ENCODE data around the gene RSPH1. TPM values are rescaled to one million over a fixed set of nuclear protein-coding genes. Genes with fewer than 3 reads are reported as not detected.

Gene RSPH1
- total RNA-seq, 1 donor, result not detected

GRCh38 chr21:42513985-42514882 is 18.2 kb upstream of the RSPH1 start:
- H3K4me3 ChIP-seq (ENCODE audit: insufficient read depth, low read length), result peak overlapping the region; percentile 69
- peaks cover 10% of the 10 kb centered on the region for H3K4me1 ChIP-seq (ENCODE audit: insufficient read depth, low read length)
- no peaks in the 10 kb centered on the region for H3K79me2 ChIP-seq (ENCODE audit: insufficient read depth, low read length)
- H2AFZ ChIP-seq (ENCODE audit: low read length), result peak overlapping the region; percentile 82
- H3K4me2 ChIP-seq (ENCODE audit: insufficient read depth, low read length), result peak overlapping the region; percentile 76
- H3K27ac ChIP-seq (ENCODE audit: low read depth, low read length), result no peak overlapping the region
- H3K27me3 ChIP-seq (ENCODE audit: insufficient read depth, low read length), result no peaks in the 10 kb centered on the region
- DNase-seq (ENCODE audit: insufficient read length, low spot score, missing footprints), result no peak
- TF ChIP-seq CTCF (IDR thresholded peaks at IDR 0.05; ENCODE audit: extremely low read depth, low read depth, low read length), result no peak
- H4K20me1 ChIP-seq (ENCODE audit: insufficient read depth, low read length), result peaks cover 2% of the 10 kb centered on the region
- no peaks in the 10 kb centered on the region for H3K9me3 ChIP-seq (ENCODE audit: low read depth, low read length)
- H3K36me3 ChIP-seq (ENCODE audit: insufficient read depth, low read length), result no peaks in the 10 kb centered on the region

GRCh38 chr21:42513151-42513984 is 17.3 kb upstream of the RSPH1 start, which contains the start of gene SLC37A1:
SLC37A1 (plus strand) TSS chr21:42513852; CDS start chr21:42518455, 4,603 bp downstream.
- H3K27me3 ChIP-seq (ENCODE audit: insufficient read depth, low read length), result no peaks in the 10 kb centered on the region
- no peak for TF ChIP-seq CTCF (IDR thresholded peaks at IDR 0.05; ENCODE audit: extremely low read depth, low read depth, low read length)
- peak within 1 kb of the TSS; percentile 82 for H2AFZ ChIP-seq (ENCODE audit: low read length)
- H3K27ac ChIP-seq (ENCODE audit: low read depth, low read length), result no peak within 1 kb of the TSS
- H3K4me2 ChIP-seq (ENCODE audit: insufficient read depth, low read length), result peak within 1 kb of the TSS; percentile 76
- H3K79me2 ChIP-seq (ENCODE audit: insufficient read depth, low read length), result no peaks in the 10 kb centered on the region
- peaks cover 8% of the 10 kb centered on the region for H3K4me1 ChIP-seq (ENCODE audit: insufficient read depth, low read length)
- H3K9me3 ChIP-seq (ENCODE audit: low read depth, low read length), result no peaks in the 10 kb centered on the region
- peak within 1 kb of the TSS; percentile 69 for H3K4me3 ChIP-seq (ENCODE audit: insufficient read depth, low read length)
- H3K36me3 ChIP-seq (ENCODE audit: insufficient read depth, low read length), result no peaks in the 10 kb centered on the region
- no peak for DNase-seq (ENCODE audit: insufficient read length, low spot score, missing footprints)
- H4K20me1 ChIP-seq (ENCODE audit: insufficient read depth, low read length), result peaks cover 2% of the 10 kb centered on the region

- Histone ChIP-seq H3K36me3 (ENCODE audit: insufficient read depth, low read length) (no peaks in the 10 kb centered on the region), H3K27ac (ENCODE audit: low read depth, low read length) (no peak overlapping the region), H3K79me2 (ENCODE audit: insufficient read depth, low read length) (no peaks in the 10 kb centered on the region), H3K4me1 (ENCODE audit: insufficient read depth, low read length) (peaks cover 2% of the 10 kb centered on the region), H3K4me3 (ENCODE audit: insufficient read depth, low read length) (no peak overlapping the region), H2AFZ (ENCODE audit: low read length) (no peak overlapping the region), H3K9me3 (ENCODE audit: low read depth, low read length) (no peaks in the 10 kb centered on the region), H3K27me3 (ENCODE audit: insufficient read depth, low read length) (peaks cover 3% of the 10 kb centered on the region), H3K4me2 (ENCODE audit: insufficient read depth, low read length) (no peak overlapping the region), H4K20me1 (ENCODE audit: insufficient read depth, low read length) (peaks cover 2% of the 10 kb centered on the region)
- TF ChIP-seq CTCF (IDR thresholded peaks at IDR 0.05; ENCODE audit: extremely low read depth, low read depth, low read length), result no peak
- no peak for DNase-seq (ENCODE audit: insufficient read length, low spot score, missing footprints)
These were observed 16.5 kb upstream of the RSPH1 start for GRCh38 chr21:42512346-42513034.
